GM19468 (cell line): ENCODE data around the gene NT5DC2.

Experiments
- ATAC-seq: cut with Tn5 transposase; IDR thresholded peaks from one replicate; pipeline ENCODE4 v1.9.1; 2021; ENCODE audit warnings: mild to moderate bottlenecking, moderate library complexity, moderate number of reproducible peaks; ENCODE audit not compliant: unreplicated experiment; ENCODE audit errors: extremely low read depth

Gene NT5DC2

DNA sequence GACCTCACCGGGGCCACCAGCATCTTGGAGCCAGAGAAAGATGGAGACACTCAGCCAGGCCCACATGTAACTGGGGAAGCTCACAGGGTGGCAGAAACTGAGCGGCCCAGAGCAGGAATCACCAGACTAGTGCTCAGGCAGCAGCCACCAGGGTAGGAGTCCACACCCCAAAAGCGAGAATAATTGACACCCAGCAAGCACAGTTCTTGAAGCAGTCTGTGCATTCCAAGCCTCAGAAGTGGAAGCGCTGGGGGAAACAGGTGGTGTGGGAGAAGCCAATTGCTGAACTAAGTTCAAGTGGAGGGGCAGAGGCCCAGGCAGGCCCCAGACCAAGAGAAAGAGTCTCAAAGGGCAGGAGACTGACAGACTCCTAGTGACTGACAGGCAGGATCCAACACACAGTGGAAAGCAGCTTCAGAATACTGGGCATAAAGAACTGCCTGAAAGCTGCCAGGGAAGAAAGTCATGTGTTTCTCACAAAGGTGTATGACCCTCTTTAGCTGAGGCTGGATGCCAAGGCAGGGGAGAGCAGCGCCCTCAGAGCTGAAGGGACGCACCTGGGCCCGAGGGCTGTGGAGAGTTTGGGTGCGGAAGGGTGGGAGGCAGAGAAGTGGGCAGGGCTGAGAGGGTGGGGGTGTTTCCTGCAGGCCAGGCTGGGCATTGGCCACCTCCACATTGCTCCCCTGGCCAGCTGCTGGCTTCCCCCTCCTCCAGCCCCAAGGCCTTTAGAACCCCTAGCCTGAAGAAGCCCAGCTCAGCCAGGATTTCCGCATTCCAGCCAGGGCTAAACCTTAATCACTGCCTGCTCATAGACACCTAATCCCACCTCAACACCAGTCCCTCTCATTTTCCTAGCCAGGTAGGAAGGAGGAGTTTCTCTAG, 7.7 kb downstream of the NT5DC2 start:
- ATAC-seq: no peak

DNA sequence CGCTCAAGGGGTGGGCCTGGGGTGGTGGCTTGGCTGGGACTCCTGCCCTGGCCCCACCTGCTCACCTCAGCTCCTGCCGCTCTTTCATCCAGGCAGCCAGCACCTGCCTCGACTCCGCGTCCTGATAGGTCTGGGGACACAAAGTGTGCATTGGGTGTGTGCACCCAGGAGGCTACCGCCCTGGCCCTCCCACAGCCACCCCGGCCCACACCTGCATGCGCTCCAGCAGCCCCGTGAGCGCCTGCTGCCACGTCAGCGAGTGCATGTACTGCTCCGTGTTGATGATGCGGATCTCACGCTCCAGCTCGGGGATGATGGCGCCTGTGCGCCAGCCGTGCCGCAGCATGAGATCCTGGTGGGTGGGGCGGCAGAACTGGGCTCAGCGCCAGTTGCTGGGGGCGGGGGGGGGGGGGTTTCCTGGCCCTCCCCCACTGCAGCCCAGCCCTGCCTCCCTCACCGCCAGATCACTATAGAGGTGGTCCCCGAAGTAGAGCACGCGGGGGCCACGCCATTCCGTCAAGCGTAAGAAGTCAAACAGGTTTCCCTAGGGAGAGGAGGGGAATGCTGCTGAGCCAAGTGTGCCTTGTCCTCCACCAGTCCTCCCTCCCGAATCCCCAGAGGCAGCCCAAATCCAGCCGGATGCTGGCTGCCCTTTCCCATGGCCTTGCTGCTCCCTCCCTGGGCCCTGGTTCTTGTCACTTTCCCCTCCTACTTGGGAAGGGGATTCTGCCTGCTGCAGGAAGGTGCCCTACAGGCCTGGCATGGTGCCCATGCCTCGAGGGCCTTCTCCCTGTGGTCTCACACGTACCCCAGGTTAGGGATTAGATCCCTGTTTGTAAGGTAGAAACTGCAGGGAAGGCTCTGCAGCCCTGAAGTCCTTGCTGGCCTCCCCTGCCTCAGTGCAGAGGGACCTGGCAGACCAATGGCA, 8.6 kb downstream of the NT5DC2 start:
- no peak for ATAC-seq

DNA sequence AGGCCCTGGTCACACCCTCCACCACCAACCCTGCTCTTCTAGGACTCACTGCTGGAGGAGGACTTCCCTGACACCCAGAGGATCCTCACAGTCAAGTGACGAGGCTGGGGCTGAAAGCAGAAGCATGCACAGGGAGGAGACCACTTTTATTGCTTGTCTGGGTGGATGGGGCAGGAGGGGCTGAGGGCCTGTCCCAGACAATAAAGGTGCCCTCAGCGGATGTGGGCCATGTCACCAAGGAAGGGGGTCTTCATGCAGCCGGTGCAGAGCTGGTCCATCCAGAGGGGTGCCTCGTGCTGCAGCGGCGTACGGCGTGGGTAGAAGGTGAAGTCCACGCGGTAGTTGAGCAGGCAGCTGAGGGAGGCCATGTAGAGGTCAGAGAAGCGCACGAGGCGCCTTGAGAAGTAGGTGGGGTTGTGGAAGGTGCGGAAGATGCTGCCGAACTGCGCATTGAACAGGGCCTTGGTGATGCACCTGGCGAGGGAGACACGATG, 9.4 kb downstream of the NT5DC2 start:
- no peak for ATAC-seq

DNA sequence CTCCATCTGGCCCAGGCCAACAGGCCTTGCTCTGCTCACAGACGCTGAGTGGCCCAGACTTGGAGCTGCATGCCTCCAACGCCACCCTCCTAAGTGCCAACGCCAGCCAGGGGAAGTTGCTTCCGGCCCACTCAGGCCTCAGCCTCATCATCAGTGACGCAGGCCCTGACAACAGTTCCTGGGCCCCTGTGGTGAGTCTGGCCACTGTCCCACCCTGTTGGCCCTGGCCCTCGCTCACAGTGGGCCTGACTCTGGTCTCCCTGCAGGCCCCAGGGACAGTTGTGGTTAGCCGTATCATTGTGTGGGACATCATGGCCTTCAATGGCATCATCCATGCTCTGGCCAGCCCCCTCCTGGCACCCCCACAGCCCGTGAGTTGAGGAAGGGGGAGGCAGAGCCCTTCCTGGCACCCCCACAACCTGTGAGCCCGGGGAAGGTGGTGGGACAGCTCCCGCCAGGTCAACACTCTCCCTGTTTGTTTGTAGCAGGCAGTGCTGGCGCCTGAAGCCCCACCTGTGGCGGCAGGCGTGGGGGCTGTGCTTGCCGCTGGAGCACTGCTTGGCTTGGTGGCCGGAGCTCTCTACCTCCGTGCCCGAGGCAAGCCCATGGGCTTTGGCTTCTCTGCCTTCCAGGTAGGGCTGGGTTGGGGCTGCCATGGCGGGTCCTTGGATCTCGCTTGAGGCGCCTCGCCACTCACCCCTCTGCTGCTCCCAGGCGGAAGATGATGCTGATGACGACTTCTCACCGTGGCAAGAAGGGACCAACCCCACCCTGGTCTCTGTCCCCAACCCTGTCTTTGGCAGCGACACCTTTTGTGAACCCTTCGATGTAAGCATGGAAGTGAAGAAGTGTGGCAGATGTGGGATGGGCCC, 10.0 kb downstream of the NT5DC2 start:
- ATAC-seq: no peak

DNA sequence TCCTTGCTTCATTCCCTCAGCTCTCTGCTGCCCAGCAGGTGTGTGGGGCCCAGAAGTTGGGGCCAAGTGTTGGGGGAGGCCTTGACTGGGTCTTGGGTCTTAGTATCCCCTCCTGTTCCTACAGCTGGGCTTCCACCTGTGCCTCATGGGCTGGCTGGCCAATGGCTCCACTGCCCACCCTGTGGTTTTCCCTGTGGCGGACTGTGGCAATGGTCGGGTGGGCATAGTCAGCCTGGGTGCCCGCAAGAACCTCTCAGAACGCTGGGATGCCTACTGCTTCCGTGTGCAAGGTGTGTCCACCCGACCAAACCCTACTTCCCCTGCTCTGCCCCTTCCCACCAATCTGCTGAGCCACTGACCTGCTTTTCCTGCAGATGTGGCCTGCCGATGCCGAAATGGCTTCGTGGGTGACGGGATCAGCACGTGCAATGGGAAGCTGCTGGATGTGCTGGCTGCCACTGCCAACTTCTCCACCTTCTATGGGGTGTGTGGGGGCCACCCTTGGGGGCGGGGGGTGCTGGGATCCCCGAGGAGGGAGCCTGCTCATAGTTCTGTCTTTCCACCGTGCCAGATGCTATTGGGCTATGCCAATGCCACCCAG, 10.9 kb downstream of the NT5DC2 start:
- ATAC-seq: no peak

DNA sequence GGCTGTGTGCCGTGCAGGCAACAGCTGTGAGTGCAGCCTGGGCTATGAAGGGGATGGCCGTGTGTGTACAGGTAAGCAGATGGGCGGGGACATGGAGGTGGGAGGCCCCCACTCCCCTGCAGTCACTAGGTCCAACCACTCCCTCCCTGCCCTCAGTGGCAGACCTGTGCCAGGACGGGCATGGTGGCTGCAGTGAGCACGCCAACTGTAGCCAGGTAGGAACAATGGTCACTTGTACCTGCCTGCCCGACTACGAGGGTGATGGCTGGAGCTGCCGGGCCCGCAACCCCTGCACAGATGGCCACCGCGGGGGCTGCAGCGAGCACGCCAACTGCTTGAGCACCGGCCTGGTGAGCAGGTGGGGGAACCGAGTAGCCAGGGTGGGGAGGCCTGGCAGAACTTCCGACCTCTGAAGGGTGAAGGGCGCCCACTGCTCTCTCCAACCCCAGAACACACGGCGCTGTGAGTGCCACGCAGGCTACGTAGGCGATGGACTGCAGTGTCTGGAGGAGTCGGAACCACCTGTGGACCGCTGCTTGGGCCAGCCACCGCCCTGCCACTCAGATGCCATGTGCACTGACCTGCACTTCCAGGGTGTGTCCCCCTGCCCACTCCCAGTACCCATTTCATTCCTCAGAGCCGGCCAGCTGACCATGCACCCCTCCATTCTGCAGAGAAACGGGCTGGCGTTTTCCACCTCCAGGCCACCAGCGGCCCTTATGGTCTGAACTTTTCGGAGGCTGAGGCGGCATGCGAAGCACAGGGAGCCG, 11.6 kb downstream of the NT5DC2 start:
- ATAC-seq: no peak

DNA sequence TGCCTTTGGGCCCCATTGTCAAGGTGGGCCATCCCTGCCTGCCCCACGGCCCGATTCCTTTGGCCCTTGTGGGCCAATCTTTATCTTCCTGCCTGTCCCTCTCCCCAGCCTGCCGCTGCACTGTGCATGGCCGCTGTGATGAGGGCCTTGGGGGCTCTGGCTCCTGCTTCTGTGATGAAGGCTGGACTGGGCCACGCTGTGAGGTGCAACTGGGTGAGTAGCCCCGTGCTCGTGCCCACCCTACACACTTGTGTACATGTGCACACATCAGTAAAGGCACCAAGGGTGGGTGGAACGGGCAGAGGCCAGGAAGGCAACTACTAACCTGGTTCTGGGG, 12.2 kb downstream of the NT5DC2 start:
- ATAC-seq: no peak

DNA sequence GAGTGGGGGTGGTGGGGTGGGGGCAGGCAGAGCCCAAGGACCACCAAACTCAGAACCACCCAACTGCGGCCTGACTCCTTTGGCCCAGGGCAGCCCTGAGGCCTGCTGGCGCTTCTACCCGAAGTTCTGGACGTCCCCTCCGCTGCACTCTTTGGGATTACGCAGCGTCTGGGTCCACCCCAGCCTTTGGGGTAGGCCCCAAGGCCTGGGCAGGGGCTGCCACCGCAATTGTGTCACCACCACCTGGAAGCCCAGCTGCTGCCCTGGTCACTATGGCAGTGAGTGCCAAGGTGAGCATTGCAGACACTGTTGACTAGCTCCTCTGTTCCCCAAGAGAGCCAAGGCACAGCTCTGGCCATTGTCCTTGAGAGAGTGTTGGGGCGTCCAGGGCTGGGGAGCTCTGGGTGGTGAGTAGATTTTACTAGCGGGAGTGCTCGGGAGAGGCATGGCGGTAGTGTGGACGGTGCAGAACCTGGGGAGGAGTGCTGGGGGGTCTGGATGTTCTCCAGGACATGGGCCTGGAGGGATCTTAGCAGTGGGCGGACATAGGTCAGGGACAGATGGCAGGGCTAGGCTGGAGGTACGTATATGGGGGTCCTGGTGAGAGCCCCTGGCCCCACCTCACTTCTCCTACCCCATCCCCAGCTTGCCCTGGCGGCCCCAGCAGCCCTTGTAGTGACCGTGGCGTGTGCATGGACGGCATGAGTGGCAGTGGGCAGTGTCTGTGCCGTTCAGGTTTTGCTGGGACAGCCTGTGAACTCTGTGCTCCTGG, 12.8 kb downstream of the NT5DC2 start:
- ATAC-seq: no peak

DNA sequence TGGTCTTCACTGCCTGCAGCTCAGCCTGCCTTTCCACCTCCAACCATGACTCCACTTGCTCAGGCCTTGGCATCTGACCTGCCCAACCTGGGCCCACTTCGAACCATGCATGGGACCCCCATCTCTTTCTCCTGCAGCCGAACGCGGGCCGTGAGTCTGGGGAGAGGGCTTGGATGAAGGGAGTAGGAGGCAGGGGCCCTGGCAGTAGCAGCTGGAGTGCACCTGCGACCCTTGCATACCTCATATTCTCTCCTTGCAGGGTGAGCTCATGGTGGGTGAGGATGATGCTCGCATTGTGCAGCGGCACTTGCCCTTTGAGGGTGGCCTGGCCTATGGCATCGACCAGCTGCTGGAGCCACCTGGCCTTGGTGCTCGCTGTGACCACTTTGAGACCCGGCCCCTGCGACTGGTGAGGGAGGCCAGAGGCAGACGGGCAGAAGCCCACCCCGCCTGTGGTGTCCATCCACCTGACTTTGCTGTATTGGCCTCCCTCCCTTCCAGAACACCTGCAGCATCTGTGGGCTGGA, 13.5 kb downstream of the NT5DC2 start:
- no peak for ATAC-seq

DNA sequence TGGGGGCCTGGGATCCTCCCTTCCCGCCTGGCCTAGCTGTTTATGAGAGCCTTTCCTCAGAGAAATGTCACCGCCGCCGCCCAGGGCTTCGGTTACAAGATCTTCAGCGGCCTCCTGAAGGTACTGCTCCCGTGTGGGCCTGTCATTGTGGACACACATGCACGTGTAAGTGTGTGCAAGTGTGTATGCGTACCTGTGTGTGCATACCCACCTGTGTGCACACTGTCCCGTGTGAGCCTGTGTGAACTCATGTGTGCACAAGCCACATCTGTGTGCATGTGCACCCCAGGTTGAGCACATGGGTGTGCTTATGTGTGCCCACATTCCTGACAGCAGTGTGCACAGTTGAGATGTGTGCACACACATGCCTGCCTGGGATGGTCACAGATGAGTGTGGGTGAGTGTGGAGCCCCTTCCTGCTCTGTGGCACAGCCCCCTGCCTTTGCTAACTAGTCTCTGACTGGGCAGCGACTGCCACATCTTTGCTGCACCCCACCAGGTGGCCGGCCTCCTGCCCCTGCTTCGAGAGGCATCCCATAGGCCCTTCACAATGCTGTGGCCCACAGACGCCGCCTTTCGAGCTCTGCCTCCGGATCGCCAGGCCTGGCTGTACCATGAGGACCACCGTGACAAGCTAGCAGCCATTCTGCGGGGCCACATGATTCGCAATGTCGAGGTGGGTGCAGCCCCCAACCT, 14.1 kb downstream of the NT5DC2 start:
- ATAC-seq: no peak

DNA sequence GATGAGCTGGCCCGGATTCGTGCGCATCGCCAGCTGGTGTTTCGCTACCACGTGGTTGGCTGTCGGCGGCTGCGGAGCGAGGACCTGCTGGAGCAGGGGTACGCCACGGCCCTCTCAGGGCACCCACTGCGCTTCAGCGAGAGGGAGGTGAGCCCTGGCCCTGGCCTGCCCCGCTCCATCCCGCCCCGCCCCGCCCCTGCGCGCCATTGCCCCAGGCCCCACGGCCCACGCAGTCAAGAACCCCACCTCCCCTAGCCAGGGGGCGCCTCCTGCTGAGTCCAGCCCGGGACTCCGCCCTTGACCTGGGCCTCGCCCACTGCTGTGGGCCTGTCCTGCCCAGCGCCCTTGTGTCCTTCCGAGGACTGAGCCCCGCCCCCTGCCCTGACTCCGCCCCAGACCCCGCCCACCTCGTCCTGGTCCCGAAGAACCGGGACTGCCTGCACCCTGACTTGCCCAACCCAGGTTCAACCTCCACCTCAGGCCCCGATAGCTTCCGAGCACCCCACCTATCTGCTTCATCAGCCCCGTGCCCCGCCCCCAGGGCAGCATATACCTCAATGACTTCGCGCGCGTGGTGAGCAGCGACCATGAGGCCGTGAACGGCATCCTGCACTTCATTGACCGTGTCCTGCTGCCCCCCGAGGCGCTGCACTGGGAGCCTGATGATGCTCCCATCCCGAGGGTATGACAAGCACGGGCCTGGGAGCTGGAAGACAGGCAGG, 14.8 kb downstream of the NT5DC2 start:
- no peak for ATAC-seq

DNA sequence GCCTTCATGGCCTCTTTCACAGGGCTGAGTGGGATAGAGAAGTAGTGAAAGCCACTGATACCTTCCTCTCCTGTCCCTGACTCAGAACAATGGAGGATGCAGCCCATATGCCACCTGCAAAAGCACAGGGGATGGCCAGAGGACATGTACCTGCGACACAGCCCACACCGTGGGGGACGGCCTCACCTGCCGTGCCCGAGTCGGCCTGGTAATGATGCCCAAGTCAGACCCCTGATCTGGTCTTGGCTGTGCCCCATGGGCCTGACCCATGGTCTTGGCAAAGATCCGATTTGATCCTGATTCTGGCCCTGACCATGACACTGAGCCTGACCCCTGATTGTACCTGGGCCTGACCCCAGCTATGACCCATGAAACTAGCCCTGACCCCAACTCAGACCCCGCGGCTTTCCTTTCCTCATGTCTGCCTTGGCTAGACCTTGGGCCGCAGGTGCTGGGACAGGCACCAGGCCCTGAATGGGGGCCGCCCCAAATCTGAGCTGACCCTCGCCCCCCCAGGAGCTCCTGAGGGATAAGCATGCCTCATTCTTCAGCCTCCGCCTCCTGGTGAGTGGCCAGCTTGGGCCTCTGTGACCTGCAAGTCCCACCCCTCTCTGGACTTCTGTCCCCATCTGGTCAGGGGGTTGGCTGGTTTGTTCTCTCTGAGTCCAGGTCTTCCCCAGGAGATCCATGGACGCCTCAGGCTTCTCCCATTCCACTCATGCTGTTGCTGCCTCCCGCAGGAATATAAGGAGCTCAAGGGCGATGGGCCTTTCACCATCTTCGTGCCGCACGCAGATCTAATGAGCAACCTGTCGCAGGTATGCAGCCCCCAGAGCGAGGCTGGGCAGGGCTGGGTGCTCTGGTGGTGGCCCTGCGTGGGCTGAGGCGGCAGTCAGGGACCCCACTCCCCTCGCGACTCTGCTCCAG, 15.6 kb downstream of the NT5DC2 start:
- ATAC-seq: no peak

DNA sequence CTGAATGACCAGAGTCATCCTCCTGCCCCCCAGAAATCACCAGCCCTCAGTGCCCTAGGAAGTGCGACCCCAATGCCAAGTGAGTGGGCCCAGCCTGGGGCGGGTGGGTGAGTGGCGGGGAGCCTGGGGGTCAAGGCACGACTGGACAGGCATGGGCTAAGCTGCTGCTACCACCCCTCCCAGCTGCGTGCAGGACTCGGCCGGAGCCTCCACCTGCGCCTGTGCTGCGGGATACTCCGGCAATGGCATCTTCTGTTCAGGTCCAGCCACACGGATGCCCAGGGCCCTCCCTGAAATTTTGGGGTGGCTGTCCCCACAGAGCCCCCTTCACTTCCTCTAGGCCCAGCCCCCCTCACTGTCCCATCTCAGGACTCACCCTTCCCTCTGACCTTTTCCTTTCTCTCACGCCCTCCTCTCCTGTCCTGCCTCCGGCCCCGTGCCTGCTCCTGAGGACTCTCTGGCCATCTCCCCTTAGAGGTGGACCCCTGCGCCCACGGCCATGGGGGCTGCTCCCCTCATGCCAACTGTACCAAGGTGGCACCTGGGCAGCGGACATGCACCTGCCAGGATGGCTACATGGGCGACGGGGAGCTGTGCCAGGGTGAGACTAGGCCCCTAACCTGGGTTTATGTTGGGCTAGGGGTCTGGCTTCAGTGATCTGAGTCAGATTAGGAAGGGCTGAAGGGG, 17.0 kb downstream of the NT5DC2 start:
- no peak for ATAC-seq

DNA sequence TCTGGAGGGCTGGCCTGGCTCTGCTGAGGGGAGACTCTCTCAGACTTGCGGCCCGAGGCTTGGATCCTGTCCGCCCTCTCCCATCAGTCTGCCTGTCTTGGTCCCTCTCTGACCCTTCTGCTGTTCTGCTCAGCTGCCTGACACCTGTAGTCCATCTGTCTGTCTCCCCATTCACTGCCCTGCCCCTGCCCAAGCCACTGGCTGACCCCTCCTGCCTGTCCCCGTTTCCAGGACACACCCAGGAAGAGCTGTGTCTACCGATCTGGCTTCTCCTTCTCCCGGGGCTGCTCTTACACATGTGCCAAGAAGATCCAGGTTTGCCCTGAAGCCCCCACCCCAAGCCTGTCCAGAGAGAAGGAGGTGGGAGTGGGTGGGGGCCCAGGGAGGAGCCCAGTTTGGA, 18.5 kb downstream of the NT5DC2 start:
- ATAC-seq: no peak

DNA sequence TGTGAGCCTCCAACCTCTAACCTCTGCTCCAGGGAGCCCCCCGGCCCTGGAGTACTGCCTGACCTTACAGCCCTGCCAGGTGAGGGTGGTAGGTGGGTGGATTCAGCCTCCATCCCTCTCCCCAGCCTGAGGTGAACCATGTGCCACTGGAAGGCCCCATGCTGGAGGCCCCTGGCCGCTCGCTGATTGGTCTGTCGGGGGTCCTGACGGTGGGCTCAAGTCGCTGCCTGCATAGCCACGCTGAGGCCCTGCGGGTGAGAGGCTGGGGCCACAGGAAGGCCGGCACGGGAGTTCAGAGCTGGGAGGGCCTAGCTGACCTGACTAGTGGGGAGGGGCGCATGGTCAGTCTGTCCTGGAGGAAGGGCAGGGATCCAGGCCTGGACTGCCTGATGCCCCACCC, 19.1 kb downstream of the NT5DC2 start:
- ATAC-seq: no peak
